NCI-H510A treated with DMSO at 0.1 percent for 48 hours (cell line): Measurements from ENCODE around the gene ZDHHC9.

Experiments
- DNase-seq: peaks from one replicate; lab custom pipeline; 2025; lab: John Stamatoyannopoulos, UW

Gene ZDHHC9

DNA sequence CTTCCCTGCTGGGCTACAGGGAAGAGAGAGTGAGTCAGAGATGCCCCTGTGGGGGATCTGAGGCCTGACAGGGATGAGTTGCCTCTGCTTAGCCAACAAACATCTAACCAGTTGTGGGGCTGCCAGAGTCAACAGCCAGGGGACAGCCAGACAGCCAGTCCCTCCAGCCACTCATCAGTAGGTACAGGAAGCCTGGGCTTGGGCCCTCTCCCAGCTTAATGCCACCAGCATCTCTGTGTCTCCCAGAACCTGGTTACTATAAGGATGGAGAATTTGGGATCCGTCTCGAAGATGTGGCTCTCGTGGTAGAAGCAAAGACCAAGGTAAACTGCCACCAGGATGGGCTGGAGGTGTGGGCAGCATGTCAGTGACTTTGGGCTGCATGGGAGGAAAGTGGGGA, 81.2 kb downstream of the ZDHHC9 start:
- no peak for DNase-seq

DNA sequence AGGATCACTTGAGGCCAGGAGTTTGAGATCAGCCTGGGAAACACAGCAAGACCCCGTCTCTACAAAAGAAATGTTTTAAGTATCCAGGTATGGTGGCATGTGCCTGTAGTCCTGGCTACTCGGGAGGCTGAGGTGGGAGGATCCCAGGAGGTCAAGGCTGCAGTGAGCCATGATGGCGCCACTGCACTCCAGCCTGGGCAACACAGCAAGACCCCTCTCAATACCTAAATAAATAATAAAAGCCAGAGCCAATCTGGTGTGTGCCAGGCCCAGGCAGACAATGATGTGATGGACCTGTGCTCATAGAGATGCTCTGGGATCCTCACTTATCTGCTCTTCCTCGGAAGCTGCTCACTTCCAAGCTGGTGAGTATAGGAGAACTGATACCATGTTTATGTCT, 82.1 kb downstream of the ZDHHC9 start:
- DNase-seq = no peak

DNA sequence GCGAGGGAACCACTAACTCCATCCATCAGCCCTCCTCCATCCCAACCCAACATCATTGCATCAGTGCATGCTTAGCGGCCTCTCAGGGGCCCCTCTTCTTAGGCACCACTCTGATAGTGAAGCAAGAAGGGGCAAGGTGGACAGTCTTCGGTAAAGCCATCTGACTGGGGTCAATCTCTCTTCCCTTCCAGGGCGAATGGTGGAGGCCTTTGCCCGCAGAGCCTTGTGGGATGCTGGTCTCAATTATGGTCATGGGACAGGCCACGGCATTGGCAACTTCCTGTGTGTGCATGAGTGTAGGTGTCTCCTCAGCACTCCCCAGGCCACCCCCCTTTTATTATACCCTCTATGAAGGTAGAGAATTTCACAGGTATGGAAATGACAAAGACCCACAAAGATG, 82.7 kb downstream of the ZDHHC9 start:
- no peak for DNase-seq

DNA sequence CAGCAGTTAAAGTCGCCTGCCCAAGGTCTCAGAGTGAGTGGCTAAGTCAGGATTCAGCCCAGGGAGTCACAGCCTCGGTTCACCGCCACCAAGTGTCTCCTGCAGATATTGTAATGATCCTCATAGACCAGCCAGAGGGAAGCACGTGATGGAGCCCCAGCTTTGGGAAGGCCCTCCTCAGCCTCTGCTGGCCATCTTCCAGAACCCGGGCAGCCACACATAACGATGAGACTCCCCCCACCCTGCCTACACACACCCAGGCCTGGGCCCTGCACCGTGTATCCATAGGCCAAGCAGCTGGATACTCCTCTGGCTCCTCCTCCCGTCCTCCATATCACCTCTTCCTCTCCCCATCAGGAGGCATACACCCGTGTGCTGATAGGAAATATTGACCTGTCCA, 83.5 kb downstream of the ZDHHC9 start:
- no peak for DNase-seq

DNA sequence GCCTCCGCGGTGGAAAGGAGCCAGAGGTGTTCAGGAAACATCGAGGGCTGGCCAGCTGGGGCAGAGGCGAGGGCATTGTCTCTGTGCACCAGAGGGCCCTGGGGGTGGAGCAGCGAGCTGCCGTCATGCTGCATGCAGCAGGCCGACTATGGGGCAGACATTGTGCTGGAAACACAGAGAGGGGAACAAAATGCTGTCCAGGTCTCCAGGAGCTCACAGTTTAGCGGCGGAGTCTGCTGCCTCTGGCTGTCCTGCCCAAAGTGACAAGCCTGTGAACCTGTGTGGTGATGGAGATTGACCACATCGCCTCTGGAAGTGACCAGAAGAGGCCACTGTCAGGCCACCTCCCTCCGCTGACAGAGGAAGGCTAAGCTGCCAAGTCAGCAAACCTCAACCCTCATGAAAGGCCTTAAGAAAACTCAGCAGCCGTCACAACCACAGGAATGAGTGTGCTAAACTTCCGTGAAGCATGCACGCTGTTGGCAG, 84.1 kb downstream of the ZDHHC9 start:
- no peak for DNase-seq

DNA sequence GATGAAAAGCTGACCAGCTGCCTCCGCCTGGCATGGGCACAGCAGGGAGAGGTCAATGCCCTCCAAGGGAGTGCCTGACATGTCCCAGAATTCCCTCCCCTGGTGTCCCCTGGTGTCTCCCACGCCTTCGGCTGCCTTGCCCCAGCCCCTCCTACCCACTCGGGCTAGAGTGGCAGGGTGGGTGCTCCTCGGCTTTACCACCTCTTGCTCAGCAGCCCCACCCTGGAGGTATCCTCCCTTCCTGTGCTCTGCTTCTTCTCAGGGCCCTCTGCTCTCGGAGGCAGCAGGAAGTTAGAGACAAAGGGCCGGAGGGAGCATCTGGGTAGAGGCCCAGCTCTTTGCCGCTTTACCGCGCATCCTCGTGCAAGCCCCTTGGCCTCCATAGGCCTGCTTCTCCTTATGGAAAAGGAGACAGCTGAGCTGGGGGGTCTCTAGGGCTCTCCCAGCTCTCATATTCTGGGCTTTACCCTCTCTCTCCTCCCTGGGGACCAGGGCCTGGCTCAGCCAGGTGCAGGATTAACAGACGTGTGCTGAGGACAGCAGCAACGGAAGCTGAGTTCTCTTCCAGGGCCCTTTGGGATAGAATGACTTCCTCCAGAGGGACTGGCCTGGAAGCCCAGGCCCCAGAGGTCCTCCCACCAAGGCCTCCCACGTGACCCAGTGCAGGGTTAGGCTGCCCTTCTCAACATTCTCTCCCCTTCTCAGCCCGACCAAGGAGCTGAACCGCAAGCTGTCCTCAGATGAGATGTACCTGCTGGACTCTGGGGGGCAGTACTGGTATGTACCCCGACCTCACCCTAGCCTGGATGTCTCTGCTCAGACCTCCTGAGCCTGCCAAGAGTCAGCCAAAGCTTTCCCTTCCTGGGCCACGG, 87.7 kb downstream of the ZDHHC9 start:
- DNase-seq = no peak

DNA sequence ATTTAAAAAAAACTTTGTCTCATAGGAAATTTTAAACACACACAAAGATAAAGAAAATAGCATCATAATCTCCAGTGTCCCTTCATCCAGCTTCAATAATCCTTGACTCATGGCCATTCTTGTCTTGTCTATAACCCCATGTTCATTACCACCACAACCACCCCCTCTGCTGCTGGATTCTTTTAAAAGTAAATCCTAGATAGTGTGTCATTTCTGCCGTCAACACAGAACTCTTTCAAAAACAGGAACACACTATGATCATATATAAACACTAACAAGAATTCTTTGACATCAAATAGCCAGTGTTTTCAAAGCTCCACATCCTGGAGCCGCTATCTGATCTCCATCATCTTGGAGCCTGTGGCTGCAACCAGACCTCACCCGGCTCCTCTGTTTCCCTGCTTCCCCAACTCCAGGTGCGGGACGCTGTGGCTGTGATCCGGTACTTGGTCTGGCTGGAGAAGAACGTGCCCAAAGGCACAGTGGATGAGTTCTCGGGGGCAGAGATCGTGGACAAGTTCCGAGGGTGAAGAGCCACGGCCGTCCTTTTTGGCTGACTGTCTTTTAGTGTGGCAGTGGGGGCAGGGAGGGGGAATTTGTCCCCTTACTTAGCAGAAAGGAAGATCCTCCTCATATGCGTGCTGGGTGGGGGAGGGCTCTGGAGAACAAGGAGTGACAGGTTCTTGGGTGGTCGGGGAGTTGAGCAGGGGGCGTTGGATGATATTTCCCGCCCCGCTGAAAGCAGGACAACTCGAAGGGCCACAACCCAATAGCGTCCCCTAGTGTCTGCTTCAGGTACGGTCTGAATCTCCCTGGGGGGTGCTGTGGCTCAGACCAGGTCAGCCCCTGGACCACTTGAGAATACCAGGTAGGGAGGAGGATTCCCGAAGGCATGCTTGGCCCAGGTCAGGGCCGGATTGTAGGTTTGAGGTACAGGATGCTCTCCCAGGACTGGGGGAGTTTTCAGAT, 89.3 kb downstream of the ZDHHC9 start:
- no peak for DNase-seq
